ENCODE measurements around the gene GRPEL2. TPM values are rescaled to one million over a fixed set of nuclear protein-coding genes. Genes with fewer than 3 reads are reported as not detected.

Gene GRPEL2
- total RNA-seq, 8 experiments from 2014 or later, result 9.7 to 33.1 (median 24.0) TPM

DNA sequence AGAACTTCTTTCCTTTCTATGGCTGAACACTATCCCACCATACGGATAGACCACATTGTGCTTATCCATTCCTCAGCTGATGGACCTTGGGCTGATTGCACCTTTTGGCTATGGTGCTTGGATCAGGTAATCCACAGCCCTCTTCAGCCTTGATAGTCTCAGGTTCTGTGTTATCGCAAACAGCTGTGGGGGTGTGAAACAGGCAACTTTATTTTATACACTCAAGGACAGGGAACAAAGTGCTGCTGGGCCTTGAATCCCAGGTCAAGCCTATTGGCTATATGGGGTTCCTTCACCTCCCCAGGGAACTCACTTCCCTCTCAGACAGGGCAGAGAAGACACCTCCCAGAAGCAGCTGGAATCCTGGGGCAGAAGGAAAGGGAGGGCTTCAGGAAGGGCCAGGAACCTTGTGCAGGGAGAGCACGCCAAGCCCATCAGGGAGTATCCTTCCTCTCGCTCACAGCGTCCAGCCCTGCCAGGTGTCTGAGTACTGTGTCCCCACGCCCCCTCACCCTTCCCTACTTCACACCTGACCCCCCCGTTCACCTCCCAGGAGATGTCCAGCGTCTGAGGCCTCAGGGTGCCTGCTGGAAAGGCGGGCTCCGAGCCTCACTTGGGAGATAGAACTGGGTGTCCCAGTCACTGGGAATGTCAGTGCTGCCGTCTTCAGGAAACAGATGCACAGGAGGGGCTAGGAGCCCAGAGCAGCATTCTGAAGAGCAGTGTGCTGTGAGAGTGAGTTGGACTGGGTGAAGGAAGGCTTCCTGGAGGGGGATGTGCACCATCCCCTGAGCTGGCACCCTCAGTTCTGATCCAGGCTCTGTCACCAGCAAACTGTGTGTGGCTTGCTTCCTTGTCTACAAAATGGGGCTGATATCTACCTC is 40.9 kb upstream of the GRPEL2 start:
- H3K27ac ChIP-seq, result no peak overlapping the region
- in situ Hi-C loops (cut with MboI; ENCODE audit: low pct_unique_long_range_greater_than_20kb in 2 of 9, low sequenced_read_pairs in 9 of 9, unreplicated experiment in 9 of 9), result loop anchor here in 2 of 9 experiments (25.0 kb wide), 1 partner anchor 258 kb away; the partner anchor contains the start of gene CSNK1A1 (in 2 of the 2)
- ATAC-seq (replicated peaks in 6 of 8), result no peak
- peaks cover 0 to 9% of the 10 kb centered on the region in 2 donors for H3K4me1 ChIP-seq (replicated peaks in 1 of 2)
- H3K4me3 ChIP-seq, result no peak overlapping the region
- 87 to 100% (median 100%) methylated on average over 1 to 5 of the region's 11 CpGs; no CpG with 5 or more reads in 4 of the 10 experiments for WGBS, 10 experiments

DNA sequence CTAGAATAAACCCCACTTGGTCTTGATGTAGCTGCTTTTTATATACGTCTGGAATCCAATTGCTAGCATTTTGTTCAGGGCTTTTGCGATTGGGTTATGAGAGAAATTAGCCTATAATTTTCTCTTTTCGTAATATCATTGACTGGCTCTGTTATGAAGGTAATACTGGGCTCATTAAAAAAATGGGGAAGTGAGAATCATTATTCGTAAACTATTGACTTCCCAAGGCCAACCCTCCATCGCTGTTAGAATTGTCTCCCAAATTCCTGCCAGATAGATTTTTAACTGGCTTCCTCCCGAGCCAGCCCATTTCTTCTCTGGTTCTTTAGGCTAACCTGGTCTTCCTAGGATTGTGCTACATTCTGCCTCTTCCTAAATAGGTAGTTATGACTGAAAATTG is 35.9 kb upstream of the GRPEL2 start:
- Histone ChIP-seq H3K4me1 (replicated peaks in 1 of 2) (peaks cover 0 to 9% of the 10 kb centered on the region in 2 donors), H3K27ac (no peak overlapping the region), H3K4me3 (no peak overlapping the region)
- ATAC-seq (replicated peaks in 6 of 8), result no peak
- WGBS, 10 experiments, result 68 to 97% (median 87%) methylated on average over 2 to 6 of the region's 6 CpGs
- in situ Hi-C loops (cut with MboI; ENCODE audit: low pct_unique_long_range_greater_than_20kb in 2 of 9, low sequenced_read_pairs in 9 of 9, unreplicated experiment in 9 of 9), result loop anchor here in 2 of 9 experiments (25.0 kb wide), 1 partner anchor 253 kb away; the partner anchor contains the start of gene CSNK1A1 (in 2 of the 2)

DNA sequence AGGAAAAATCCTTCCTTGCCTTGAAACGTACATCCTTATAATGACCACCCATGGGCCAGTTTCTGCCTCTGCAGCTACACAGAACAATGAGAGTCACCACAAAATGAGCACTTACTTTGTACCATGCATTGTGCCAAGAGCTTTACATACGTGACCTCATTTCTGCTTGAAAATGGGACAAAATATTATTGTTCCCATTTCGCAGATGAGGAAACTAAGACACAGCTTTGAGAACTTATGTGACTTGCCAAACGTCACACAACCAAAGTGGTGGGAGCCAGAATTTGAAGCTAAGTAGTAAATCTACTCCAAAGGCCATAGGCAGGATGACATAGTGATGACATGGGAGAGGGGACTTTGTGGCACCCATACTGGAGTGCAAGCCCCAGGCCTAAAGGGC is 34.8 kb upstream of the GRPEL2 start:
- 86 to 96% (median 89%) methylated on average over 1 to 4 of the region's 4 CpGs; no CpG with 5 or more reads in 3 of the 10 experiments for WGBS, 10 experiments
- Histone ChIP-seq H3K4me1 (replicated peaks in 1 of 2) (peaks cover 0 to 8% of the 10 kb centered on the region in 2 donors), H3K27ac (no peak overlapping the region), H3K4me3 (no peak overlapping the region)
- ATAC-seq (replicated peaks in 6 of 8), result no peak
- in situ Hi-C loops (cut with MboI; ENCODE audit: low pct_unique_long_range_greater_than_20kb in 2 of 9, low sequenced_read_pairs in 9 of 9, unreplicated experiment in 9 of 9), result loop anchor here in 2 of 9 experiments (25.0 kb wide), 1 partner anchor 252 kb away; the partner anchor contains the start of gene CSNK1A1 (in 2 of the 2)

DNA sequence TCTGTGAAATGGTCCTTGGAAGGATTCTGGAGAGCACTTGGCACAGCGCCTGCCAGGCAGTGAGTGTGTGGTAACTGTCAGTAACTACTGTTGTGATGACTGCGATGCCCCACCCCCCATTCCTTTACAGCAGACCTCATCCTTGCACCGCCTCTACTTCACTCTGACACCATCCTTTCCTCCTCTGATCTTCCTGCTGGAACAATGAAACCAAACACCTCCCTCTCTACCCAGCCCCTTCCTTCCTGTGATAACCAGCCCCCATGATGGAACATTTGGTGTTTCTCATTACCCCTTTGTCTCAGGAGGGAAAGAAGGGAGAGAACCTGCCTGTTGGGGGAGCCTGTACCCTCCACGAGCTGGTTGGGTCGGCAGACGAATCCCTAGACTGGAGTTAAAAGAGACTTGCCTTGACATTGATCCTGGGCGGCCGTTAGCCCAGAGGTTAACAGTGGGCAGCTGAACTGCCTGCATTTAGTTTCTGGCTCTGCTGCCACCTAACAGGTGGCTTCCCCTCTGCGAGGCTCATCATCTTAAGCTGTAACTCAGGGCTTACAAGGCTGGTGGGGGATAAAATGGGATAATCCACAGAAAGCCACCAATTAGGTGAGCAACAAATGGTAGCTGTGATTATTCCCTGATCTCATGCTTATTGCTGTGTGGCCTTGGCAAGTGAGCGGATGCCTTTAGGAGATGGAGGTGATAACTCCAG is 34.2 kb upstream of the GRPEL2 start:
- Histone ChIP-seq H3K4me1 (replicated peaks in 1 of 2) (peaks cover 0 to 2% of the 10 kb centered on the region in 2 donors), H3K4me3 (no peak overlapping the region), H3K27ac (no peak overlapping the region)
- 56 to 92% (median 83%) methylated on average over 2 to 9 of the region's 10 CpGs; no CpG with 5 or more reads in 2 of the 10 experiments for WGBS, 10 experiments
- ATAC-seq (replicated peaks in 6 of 8), result peak in 4 of 8 experiments; percentile 31 to 71 (median 48)
- in situ Hi-C loops (cut with MboI; ENCODE audit: low pct_unique_long_range_greater_than_20kb in 2 of 9, low sequenced_read_pairs in 9 of 9, unreplicated experiment in 9 of 9), result loop anchor here in 2 of 9 experiments (25.0 kb wide), 1 partner anchor 251 kb away; the partner anchor contains the start of gene CSNK1A1 (in 2 of the 2)

DNA sequence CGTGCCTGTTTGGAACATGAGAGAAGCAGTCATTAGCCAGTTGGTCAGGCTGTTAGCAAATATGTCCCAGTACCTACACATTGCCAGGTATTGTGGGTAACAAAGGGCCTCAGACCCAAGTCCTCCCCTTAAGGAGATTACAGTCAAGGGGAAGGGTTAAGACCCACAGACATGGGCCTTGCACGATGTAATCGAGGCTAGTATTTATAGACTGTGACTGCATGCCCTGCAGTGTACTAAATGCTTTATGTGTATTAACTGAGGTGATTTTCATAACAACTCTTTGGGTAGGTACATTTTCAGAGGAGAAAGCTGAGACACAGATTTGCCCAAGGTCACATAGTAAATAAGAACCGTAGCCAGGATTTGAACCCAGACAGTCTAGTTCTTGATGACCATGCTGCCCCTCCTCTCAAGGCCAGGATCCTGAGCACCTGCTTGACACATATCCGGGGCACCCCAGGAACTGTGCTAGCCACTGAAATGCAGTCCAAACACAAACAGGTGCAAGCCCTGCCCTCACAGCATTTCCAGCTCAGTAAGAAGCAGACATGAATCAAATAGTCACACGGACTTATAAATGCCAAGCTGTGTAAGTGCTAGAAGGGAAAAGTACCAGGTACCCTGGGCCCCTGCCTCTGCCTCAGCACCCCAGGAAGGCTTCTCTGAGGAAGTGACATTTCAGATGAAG is 32.0 kb upstream of the GRPEL2 start:
- no peak overlapping the region for H3K4me3 ChIP-seq
- in situ Hi-C loops (cut with MboI; ENCODE audit: low pct_unique_long_range_greater_than_20kb in 2 of 9, low sequenced_read_pairs in 9 of 9, unreplicated experiment in 9 of 9), result loop anchor here in 2 of 9 experiments (25.0 kb wide), 1 partner anchor 249 kb away; the partner anchor contains the start of gene CSNK1A1 (in 2 of the 2)
- ATAC-seq (replicated peaks in 6 of 8), result no peak
- peaks cover 0 to 4% of the 10 kb centered on the region in 2 donors for H3K4me1 ChIP-seq (replicated peaks in 1 of 2)
- 45 to 93% (median 64%) methylated on average over 1 to 6 of the region's 6 CpGs; no CpG with 5 or more reads in 2 of the 10 experiments for WGBS, 10 experiments
- H3K27ac ChIP-seq, result no peak overlapping the region

DNA sequence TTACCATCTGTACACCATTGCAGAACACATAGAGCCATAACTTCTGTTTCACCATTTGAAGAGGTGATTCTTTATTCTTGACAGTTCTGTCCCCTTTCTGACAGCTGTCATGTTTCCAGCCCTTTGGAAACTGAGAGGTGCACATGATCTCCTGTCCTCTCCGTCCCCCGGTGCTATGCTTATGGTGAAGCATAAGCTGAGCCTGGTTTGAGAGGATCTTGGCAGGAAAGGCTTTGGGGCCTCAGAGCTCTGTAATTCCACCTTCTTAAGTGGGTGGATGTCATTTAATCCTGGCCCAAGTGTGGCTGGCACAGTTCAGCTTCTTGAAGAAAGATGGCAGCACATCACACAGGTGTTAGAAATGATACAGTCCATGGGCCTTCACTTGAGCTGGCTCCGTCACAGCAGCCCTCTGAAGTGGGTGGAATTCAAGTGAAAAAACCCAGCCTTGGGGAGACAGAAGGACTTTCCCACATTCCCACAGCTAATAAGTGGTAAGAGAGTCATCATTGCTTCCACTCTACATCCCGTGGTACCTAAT is 30.7 kb upstream of the GRPEL2 start:
- peaks cover 0 to 4% of the 10 kb centered on the region in 2 donors for H3K4me1 ChIP-seq (replicated peaks in 1 of 2)
- WGBS, 10 experiments, result 30 to 100% (median 80%) methylated on average over 1 to 4 of the region's 4 CpGs; no CpG with 5 or more reads in 1 of the 10 experiments
- no peak overlapping the region for H3K27ac ChIP-seq
- in situ Hi-C loops (cut with MboI; ENCODE audit: low pct_unique_long_range_greater_than_20kb in 2 of 9, low sequenced_read_pairs in 9 of 9, unreplicated experiment in 9 of 9), result loop anchor here in 2 of 9 experiments (25.0 kb wide), 1 partner anchor 248 kb away; the partner anchor contains the start of gene CSNK1A1 (in 2 of the 2)
- ATAC-seq (replicated peaks in 6 of 8), result no peak
- H3K4me3 ChIP-seq, result no peak overlapping the region

DNA sequence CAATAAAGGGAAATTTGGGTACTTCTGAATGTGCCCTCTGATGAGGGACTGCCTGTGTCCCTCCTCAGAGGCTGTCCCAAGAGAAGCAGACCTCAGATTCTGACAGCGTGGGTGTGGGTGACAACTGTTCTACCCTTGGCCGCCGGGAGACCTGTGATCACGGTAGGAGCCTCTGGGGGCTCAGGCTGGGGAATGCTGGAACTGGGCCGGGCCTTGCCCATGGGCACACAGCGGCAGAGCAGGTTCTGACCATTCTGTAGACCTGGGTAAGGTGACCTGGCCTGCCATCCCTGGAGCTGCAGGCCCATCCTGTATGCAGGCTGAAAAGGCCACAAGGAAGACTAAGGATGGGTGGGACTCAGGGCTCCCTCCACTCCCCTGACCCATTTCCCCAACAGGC is 29.5 kb upstream of the GRPEL2 start:
- Histone ChIP-seq H3K4me3 (no peak overlapping the region), H3K4me1 (replicated peaks in 1 of 2) (peaks cover 5 to 8% of the 10 kb centered on the region in 2 donors), H3K27ac (no peak overlapping the region)
- ATAC-seq (replicated peaks in 6 of 8), result no peak
- in situ Hi-C loops (cut with MboI; ENCODE audit: low pct_unique_long_range_greater_than_20kb in 2 of 9, low sequenced_read_pairs in 9 of 9, unreplicated experiment in 9 of 9), result loop anchor here in 2 of 9 experiments (25.0 kb wide), 1 partner anchor 247 kb away; the partner anchor contains the start of gene CSNK1A1 (in 2 of the 2)
- WGBS, 10 experiments, result 68 to 87% (median 82%) methylated on average over 1 to 3 of the region's 6 CpGs; no CpG with 5 or more reads in 4 of the 10 experiments

DNA sequence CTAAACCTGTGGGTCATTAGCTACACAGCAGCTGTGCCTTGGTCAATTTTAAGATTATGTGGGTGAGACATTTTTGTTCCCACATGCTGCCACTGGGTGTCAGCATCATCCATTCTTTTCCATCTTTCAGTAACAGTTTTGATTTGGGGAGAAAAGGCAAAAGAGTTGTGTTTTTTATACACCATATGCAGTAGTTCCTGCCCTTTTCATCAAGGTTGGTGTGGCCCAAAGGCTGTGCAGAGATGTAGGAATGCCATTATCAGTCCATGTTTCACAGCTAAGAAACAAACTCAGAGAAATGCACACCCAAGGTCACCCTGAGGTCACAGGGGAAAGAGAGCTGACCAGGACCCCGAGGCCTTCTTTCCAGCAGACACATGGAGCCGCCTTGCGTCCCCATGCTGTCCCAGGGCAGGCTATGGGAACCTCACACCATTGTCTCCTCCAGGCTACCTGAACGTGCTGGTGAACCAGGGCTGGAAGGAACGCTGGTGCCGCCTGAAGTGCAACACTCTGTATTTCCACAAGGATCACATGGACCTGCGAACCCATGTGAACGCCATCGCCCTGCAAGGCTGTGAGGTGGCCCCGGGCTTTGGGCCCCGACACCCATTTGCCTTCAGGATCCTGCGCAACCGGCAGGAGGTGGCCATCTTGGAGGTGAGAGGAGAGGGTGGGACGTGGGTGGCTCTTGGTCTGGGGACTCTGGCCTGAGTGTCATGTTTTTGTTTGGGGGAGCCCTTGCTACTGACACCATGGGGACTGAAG is 27.8 kb upstream of the GRPEL2 start:
- Histone ChIP-seq H3K4me3 (no peak overlapping the region), H3K4me1 (replicated peaks in 1 of 2) (peaks cover 10 to 14% of the 10 kb centered on the region in 2 donors), H3K27ac (no peak overlapping the region)
- 69 to 84% (median 70%) methylated on average over 2 to 7 of the region's 14 CpGs; no CpG with 5 or more reads in 7 of the 10 experiments for WGBS, 10 experiments
- ATAC-seq (replicated peaks in 6 of 8), result peak in 5 of 8 experiments; percentile 7 to 29 (median 11)
- in situ Hi-C loops (cut with MboI; ENCODE audit: low pct_unique_long_range_greater_than_20kb in 2 of 9, low sequenced_read_pairs in 9 of 9, unreplicated experiment in 9 of 9), result loop anchor here in 2 of 9 experiments (25.0 kb wide), 1 partner anchor 245 kb away; the partner anchor contains the start of gene CSNK1A1 (in 2 of the 2)

DNA sequence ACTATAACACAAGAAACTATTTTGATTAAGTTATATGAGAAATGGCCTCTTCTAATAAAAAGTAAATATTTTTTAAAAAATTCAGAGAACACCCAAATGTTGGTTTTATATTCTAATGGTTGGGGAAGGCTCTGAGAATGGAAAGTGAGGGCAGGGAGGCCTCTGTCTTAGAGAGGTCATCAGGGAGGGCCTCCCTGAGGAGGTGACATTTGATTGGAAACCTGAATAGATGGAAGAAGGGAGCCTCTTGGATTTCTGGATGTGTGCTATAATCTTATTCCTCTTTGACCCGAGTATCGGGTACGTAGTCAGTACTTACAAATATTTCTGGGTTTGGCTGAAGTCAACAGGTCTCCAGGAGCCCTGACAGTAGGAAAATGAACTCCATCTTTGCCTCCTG is 26.1 kb upstream of the GRPEL2 start:
- in situ Hi-C loops (cut with MboI; ENCODE audit: low pct_unique_long_range_greater_than_20kb in 2 of 9, low sequenced_read_pairs in 9 of 9, unreplicated experiment in 9 of 9), result loop anchor here in 2 of 9 experiments (25.0 kb wide), 1 partner anchor 243 kb away; the partner anchor contains the start of gene CSNK1A1 (in 2 of the 2)
- H3K4me3 ChIP-seq, result no peak overlapping the region
- H3K27ac ChIP-seq, result no peak overlapping the region
- ATAC-seq (replicated peaks in 6 of 8), result no peak
- H3K4me1 ChIP-seq (replicated peaks in 1 of 2), result peaks cover 10 to 14% of the 10 kb centered on the region in 2 donors
- WGBS, 10 experiments, result 90 to 100% (median 100%) methylated on average over 2 to 3 of the region's 3 CpGs; no CpG with 5 or more reads in 7 of the 10 experiments

DNA sequence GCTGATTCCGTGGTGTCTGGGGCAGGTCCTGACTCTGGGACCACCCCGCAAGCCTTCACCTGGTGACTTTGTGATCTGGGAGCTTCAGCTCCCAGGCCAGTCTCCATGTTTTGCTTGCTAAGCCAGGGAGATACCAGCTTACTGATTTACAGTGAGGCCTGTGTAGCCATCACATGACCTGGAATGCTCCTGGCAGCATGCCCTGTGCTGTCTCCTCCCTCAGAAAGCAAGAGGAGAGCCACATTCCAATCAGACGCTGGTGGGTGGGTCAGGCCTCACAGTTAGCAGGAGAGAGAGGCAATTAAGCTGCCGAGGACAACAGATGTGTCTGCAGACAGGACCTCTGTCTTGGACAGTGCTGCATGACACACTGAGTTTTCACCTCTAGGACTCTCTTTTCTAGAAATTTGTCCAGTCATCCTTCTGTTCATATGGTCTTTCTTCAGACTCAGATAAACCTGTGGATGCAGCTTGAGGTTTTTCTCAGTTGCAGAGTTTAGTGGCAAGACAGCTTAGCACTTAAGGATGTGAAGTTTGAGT is 24.4 kb upstream of the GRPEL2 start:
- Histone ChIP-seq H3K4me1 (replicated peaks in 1 of 2) (peaks cover 10 to 14% of the 10 kb centered on the region in 2 donors), H3K27ac (peak overlapping the region in 1 of 2 donors; percentile 59), H3K4me3 (no peak overlapping the region)
- peak; percentile 94 to 98 (median 98) for ATAC-seq (replicated peaks in 6 of 8)
- in situ Hi-C loops (cut with MboI; ENCODE audit: low pct_unique_long_range_greater_than_20kb in 2 of 9, low sequenced_read_pairs in 9 of 9, unreplicated experiment in 9 of 9), result loop anchor here in 2 of 9 experiments (25.0 kb wide), 1 partner anchor 241 kb away; the partner anchor contains the start of gene CSNK1A1 (in 2 of the 2)
- 0 to 39% (median 0%) methylated on average over 1 to 3 of the region's 4 CpGs; no CpG with 5 or more reads in 7 of the 10 experiments for WGBS, 10 experiments

DNA sequence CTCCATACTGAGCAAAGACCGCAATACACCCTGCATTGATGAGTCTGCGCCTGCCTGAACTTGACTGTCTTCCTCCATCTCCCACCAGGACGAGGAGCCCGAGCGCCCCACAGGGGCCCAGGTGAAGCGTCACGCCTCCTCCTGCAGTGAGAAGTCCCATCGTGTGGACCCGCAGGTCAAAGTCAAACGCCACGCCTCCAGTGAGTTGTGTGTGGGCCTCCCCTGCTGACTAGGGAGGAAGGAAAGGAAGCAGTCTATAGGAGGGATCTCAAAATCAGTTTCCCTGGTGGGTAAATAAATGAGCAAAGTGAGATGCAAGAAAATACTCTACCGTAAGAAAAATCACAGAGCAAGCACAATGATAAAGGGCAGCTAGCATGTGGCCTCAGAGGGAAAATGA is 22.8 kb upstream of the GRPEL2 start:
- no peak for ATAC-seq (replicated peaks in 6 of 8)
- 71 to 100% (median 83%) methylated on average over 1 to 9 of the region's 12 CpGs; no CpG with 5 or more reads in 1 of the 10 experiments for WGBS, 10 experiments
- no peak overlapping the region for H3K27ac ChIP-seq
- in situ Hi-C loops (cut with MboI; ENCODE audit: low pct_unique_long_range_greater_than_20kb in 2 of 9, low sequenced_read_pairs in 9 of 9, unreplicated experiment in 9 of 9), result loop anchor here in 2 of 9 experiments (25.0 kb wide), 1 partner anchor 240 kb away; the partner anchor contains the start of gene CSNK1A1 (in 2 of the 2)
- H3K4me1 ChIP-seq (replicated peaks in 1 of 2), result peaks cover 10 to 11% of the 10 kb centered on the region in 2 donors
- no peak overlapping the region for H3K4me3 ChIP-seq
